CD4-positive, alpha-beta T cell (primary cell): ENCODE results near the gene RSPO1. TPM values are rescaled to one million over a fixed set of nuclear protein-coding genes. Genes with fewer than 3 reads are reported as not detected.

Experiments
- ATAC-seq: fragments of 200-7000 bp; cut with Tn5 transposase; one replicate; pipeline ENCODE4 v1.10.0; 2022; ENCODE audit warnings: mild to moderate bottlenecking; ENCODE audit not compliant: poor library complexity
- CTCF ChIA-PET: fragments of 350-600 bp; sonication (Branson Sonifier 250); formaldehyde crosslinking; loops from one replicate; lab custom pipeline; 2021; ENCODE audit warnings: antibody characterized with exemption, inconsistent platforms; lab: Charles Lee
- POLR2A ChIA-PET: fragments of 350-600 bp; sonication (Branson Sonifier 250); formaldehyde crosslinking; loops from one replicate; lab custom pipeline; 2021; ENCODE audit warnings: antibody characterized with exemption, inconsistent platforms; lab: Charles Lee
- DNase-seq, 14 experiments: peaks; one replicate each; pipeline ENCODE4 v3.0.0-alpha.2; 2013 to 2020; ENCODE audit warnings: mixed read lengths in 2 of 14
- H3K27ac ChIP-seq, 2 donors: one replicate each; pipeline versions ENCODE4 v1.5.1 to v1.7.0; 2013; ENCODE audit warnings: low read length in 2 of 2, low read depth in 1 of 2, mild to moderate bottlenecking in 1 of 2
- H3K27me3 ChIP-seq, 2 experiments: 1 replicate in 1 of 2; 2 replicates in 1 of 2; pipeline versions ENCODE4 v1.6.1 to v1.7.0; 2013; ENCODE audit warnings: low read length in 2 of 2, control low read depth in 1 of 2, mild to moderate bottlenecking in 1 of 2, moderate library complexity in 1 of 2; ENCODE audit not compliant: insufficient read depth in 2 of 2, control insufficient read depth in 1 of 2
- H3K36me3 ChIP-seq: one replicate; pipeline ENCODE4 v1.6.1; 2013; ENCODE audit warnings: low read length, control low read depth; ENCODE audit not compliant: insufficient read depth
- H3K4me1 ChIP-seq: one replicate; pipeline ENCODE4 v1.6.1; 2013; ENCODE audit warnings: low read length, control low read depth; ENCODE audit not compliant: insufficient read depth
- H3K4me3 ChIP-seq: one replicate; pipeline ENCODE4 v1.5.1; 2013; ENCODE audit warnings: mild to moderate bottlenecking, low read length, moderate library complexity
- H3K9me3 ChIP-seq, 2 experiments: 1 replicate in 1 of 2; 2 replicates in 1 of 2; pipeline versions ENCODE4 v1.6.1 to v1.7.0; 2013; ENCODE audit warnings: low read length in 2 of 2, mild to moderate bottlenecking in 2 of 2, control low read depth in 1 of 2, moderate library complexity in 1 of 2; ENCODE audit not compliant: control insufficient read depth in 1 of 2, insufficient read depth in 1 of 2
- H3K27ac Mint-ChIP-seq: one replicate; pipeline ENCODE4 v1.8.0; 2020; ENCODE audit warnings: mixed read lengths
- H3K27me3 Mint-ChIP-seq: one replicate; pipeline ENCODE4 v1.8.0; 2021; ENCODE audit warnings: mixed read lengths
- H3K36me3 Mint-ChIP-seq: one replicate; pipeline ENCODE4 v1.8.0; 2021; ENCODE audit warnings: low read depth, mixed read lengths
- H3K4me1 Mint-ChIP-seq: one replicate; pipeline ENCODE4 v1.8.0; 2021; ENCODE audit warnings: low read depth, mixed read lengths
- H3K4me3 Mint-ChIP-seq: one replicate; pipeline ENCODE4 v1.8.0; 2020; ENCODE audit warnings: mild to moderate bottlenecking, mixed read lengths
- H3K9me3 Mint-ChIP-seq: one replicate; pipeline ENCODE4 v1.8.0; 2020; ENCODE audit warnings: mixed read lengths
- intact Hi-C, 2 experiments: fragments of 100-400 bp; cut with DNase I in 1 of 2; cut with micrococcal nuclease in 1 of 2; formaldehyde crosslinking; loops; one replicate each; pipeline versions ENCODE4 v1.15.1 to v1.9.0; 2023 to 2025; cut with DNase I, micrococcal nuclease
- total RNA-seq, 174 experiments: library from RNA in 2 of 174; stranded (reverse) in 2 of 174; gene quantifications; one replicate each; pipeline ENCODE4 v1.2.3 and lab custom pipeline; 2021 to 2026
- TF ChIP-seq, protein P1 (sequence below): fragments of 200-600 bp; IDR thresholded peaks from one replicate; pipeline ENCODE4 v1.8.0; 2022; ENCODE audit warnings: antibody characterized with exemption, mild to moderate bottlenecking

The RSPO1 gene
- total RNA-seq, 2 experiments from 2014 or later = not detected

DNA sequence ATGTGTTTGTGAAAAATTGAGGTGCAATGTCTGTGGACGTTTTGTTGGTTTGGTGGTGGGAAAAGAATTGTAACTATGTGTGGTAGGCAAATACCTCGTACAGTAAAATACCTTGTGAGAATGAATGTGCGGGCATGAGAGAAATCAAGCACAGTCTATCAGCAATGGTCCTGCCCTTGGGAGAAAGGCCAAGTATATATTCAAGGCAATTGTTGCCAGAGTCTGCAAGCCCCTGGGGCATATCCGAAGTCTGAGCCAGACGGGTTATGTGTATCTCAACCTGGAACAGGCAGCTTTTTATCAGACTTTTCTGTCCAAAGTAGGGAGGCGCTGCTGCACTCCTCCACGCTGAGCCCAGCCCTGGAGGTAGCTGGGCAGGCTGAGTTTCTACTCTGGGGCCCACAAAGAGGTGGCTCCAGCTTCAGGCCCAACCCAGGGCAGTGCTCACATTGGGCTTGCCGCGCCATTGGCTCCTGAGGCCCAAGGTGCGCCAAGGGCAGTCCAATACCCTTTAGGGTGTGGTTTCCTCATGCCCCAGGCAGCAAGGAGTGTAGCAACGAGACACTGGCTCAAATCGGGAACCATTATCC is 29.5 kb downstream of the RSPO1 start:
- ATAC-seq = no peak
- Mint-ChIP-seq H3K4me1 (no peaks in the 10 kb centered on the region), H3K27me3 (peaks cover 11% of the 10 kb centered on the region), H3K36me3 (no peaks in the 10 kb centered on the region), H3K9me3 (no peaks in the 10 kb centered on the region), H3K27ac (no peak overlapping the region), H3K4me3 (no peak overlapping the region)
- TF ChIP-seq, protein P1, sequence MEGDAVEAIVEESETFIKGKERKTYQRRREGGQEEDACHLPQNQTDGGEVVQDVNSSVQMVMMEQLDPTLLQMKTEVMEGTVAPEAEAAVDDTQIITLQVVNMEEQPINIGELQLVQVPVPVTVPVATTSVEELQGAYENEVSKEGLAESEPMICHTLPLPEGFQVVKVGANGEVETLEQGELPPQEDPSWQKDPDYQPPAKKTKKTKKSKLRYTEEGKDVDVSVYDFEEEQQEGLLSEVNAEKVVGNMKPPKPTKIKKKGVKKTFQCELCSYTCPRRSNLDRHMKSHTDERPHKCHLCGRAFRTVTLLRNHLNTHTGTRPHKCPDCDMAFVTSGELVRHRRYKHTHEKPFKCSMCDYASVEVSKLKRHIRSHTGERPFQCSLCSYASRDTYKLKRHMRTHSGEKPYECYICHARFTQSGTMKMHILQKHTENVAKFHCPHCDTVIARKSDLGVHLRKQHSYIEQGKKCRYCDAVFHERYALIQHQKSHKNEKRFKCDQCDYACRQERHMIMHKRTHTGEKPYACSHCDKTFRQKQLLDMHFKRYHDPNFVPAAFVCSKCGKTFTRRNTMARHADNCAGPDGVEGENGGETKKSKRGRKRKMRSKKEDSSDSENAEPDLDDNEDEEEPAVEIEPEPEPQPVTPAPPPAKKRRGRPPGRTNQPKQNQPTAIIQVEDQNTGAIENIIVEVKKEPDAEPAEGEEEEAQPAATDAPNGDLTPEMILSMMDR = no peak
- H3K36me3 ChIP-seq = no peaks in the 10 kb centered on the region
- H3K4me1 ChIP-seq = peaks cover 7% of the 10 kb centered on the region
- no peak for DNase-seq
- no peaks in the 10 kb centered on the region for H3K27me3 ChIP-seq
- H3K9me3 ChIP-seq = no peaks in the 10 kb centered on the region
- ChIA-PET POLR2A (interaction anchor here (1.1 kb wide), 1 partner anchor 9 kb away, joined by 3 read pairs; no protein-coding TSS in a partner anchor), CTCF (no interaction called here)
- no peak overlapping the region for H3K27ac ChIP-seq
- intact Hi-C loops = no loop called here
- no peak overlapping the region for H3K4me3 ChIP-seq

DNA sequence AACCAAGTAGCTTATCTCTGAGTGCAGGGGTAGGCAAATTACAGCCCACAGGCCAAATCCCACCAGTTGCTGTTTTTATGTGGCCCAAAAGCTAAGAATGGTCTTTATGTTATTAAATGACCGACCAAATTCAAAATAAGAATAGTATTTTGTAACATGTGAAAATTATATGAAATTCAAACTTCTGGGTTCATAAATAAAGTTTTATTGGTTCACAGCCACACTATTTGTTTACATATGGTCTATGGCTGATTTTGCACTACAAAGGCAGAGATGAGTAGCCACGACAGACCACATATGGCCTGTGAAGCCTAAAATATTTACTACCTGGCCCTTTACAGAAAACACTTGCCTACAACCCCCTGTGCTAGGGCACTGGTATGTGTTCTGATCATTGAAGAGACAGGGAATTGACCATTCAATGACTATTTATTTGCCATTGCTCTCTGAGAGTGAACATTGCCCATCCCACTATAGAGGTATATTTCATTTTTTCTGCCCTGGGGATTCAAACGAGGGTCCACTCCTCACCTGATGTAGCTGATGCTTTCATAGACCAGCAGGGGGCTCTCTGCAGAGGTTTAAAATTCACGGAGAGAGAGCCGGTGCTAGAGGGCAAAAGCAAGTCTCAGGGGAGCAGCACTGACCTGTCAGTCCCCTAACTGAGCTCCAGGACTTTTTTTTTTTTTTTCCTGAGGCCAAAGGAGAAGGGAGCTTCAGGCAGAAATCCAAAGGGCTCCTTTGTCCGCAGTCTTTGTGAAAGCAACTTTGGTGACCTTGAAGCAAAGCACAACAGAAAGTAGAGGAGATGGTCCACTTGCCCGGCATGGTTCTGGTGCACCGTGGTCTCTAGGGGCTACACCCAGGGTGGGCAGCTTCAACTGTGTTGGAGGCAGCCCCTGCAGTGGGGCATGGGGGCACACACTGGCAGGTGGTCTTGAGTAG is 31.7 kb downstream of the RSPO1 start:
- Histone ChIP-seq H3K9me3 (no peaks in the 10 kb centered on the region), H3K36me3 (no peaks in the 10 kb centered on the region), H3K27ac (no peak overlapping the region), H3K4me1 (peaks cover 7% of the 10 kb centered on the region), H3K4me3 (no peak overlapping the region), H3K27me3 (no peaks in the 10 kb centered on the region)
- ATAC-seq (peak; percentile 74), DNase-seq (peak in 12 of 14 experiments; percentile 6 to 71 (median 26))
- Mint-ChIP-seq H3K27me3 (peaks cover 11% of the 10 kb centered on the region), H3K36me3 (no peaks in the 10 kb centered on the region), H3K4me3 (no peak overlapping the region), H3K27ac (no peak overlapping the region), H3K9me3 (no peaks in the 10 kb centered on the region), H3K4me1 (no peaks in the 10 kb centered on the region)
- POLR2A ChIA-PET = interaction anchor here (0.5 to 2.1 kb wide), 4 partner anchors 79 to 147 kb away, joined by 3 to 6 read pairs (median 3); a partner anchor contains a TSS
- CTCF ChIA-PET = interaction anchor here (0.5 to 3.1 kb wide), 14 partner anchors 9 to 1232 kb away, joined by 3 to 54 read pairs (median 3); partner anchors contain the start of gene CDCA8
- TF ChIP-seq, protein P1 = peak; percentile 87
- intact Hi-C loops = loop anchor here (1.0 to 5.0 kb wide), 3 partner anchors 79 to 1234 kb away; no protein-coding TSS in a partner anchor

DNA sequence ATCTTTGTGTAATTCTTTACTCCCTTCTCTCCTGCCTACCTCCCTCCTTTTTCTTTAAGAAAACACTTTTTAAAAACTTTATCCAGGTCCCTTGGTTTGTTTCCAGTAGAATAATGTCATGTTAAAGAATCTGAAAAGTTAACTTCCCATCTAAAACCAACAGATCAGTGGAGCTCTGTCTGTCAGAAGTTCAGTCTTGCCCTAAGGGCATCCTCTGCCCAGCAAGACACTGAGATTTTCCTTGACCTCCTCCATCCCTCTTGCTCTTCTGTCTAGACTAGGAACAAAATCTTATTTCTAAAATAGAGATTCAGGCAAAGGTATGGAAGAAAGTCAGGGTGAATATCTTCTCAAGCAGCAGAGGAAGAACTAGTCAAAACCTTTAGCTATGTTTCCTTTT is 33.3 kb downstream of the RSPO1 start:
- Mint-ChIP-seq H3K27ac (no peak overlapping the region), H3K27me3 (peaks cover 11% of the 10 kb centered on the region), H3K4me1 (peaks cover 2% of the 10 kb centered on the region), H3K9me3 (no peaks in the 10 kb centered on the region), H3K4me3 (no peak overlapping the region), H3K36me3 (no peaks in the 10 kb centered on the region)
- Histone ChIP-seq H3K27ac (no peak overlapping the region), H3K36me3 (no peaks in the 10 kb centered on the region), H3K9me3 (no peaks in the 10 kb centered on the region), H3K4me3 (no peak overlapping the region), H3K27me3 (no peaks in the 10 kb centered on the region), H3K4me1 (peaks cover 7% of the 10 kb centered on the region)
- ChIA-PET CTCF (interaction anchor here (3.1 kb wide), 1 partner anchor 79 kb away, joined by 54 read pairs; no protein-coding TSS in a partner anchor), POLR2A (no interaction called here)
- no peak for DNase-seq
- intact Hi-C loops = loop anchor here in 1 of 2 experiments (5.0 kb wide), 1 partner anchor 1236 kb away; no protein-coding TSS in a partner anchor
- TF ChIP-seq, protein P1 = no peak
- ATAC-seq = no peak
